ENCODE data around the gene ROR1. TPM values are rescaled to one million over a fixed set of nuclear protein-coding genes. Genes with fewer than 3 reads are reported as not detected.

ROR1 gene
- polyA plus RNA-seq, 1 of the 3 experiments (the other 2 are of a cell fraction): 4.0 TPM

GRCh38 chr1:64049900-64050540 is 276.2 kb downstream of the ROR1 start:
- ChIA-PET CTCF (no interaction called here), POLR2A (no interaction called here)
- DNase-seq: no peak
- Histone ChIP-seq H3K27me3 (ENCODE audit: insufficient read depth) (no peaks in the 10 kb centered on the region), H4K20me1 (ENCODE audit: insufficient read depth) (no peaks in the 10 kb centered on the region), H3K4me1 (ENCODE audit: control insufficient read depth in 1 of 2, insufficient read depth in 2 of 2, low read depth in 1 of 2, low read length in 1 of 2) (peaks cover 5 to 20% of the 10 kb centered on the region in 2 experiments; a peak in 2 of 4 replicates), H3K9me3 (no peaks in the 10 kb centered on the region), H3K36me3 (replicated peaks in 1 of 2; ENCODE audit: control insufficient read depth in 1 of 2, insufficient read depth in 2 of 2, low read length in 1 of 2) (peaks cover 0 to 11% of the 10 kb centered on the region in 2 experiments), H3K4me3 (ENCODE audit: low read depth in 2 of 2, low read length in 1 of 2) (no peak overlapping the region), H2AFZ (ENCODE audit: low read depth) (no peak overlapping the region), H3K9me2 (no peaks in the 10 kb centered on the region), H3K27ac (ENCODE audit: low read depth in 2 of 2, low read length in 1 of 2) (no peak overlapping the region), H3K79me2 (ENCODE audit: insufficient read depth) (no peaks in the 10 kb centered on the region), H3F3A (replicated peaks; ENCODE audit: insufficient read depth) (no peaks in the 10 kb centered on the region), H3K4me2 (no peak overlapping the region), H3K9ac (no peak overlapping the region)
- 93% methylated on average over 9 of the region's 9 CpGs for WGBS (ENCODE audit: low lambda C conversion rate)
- TF ChIP-seq GABPA (IDR thresholded peaks at IDR 0.05; ENCODE audit: low read depth) (no peak), IRF3 (IDR thresholded peaks at IDR 0.05; ENCODE audit: low read depth, low read length) (no peak), SMC3 (IDR thresholded peaks at IDR 0.05; ENCODE audit: low read depth, low read length) (no peak), TAF1 (IDR thresholded peaks at IDR 0.05; ENCODE audit: borderline replicate concordance, low read depth, low read length) (no peak), JUND (IDR thresholded peaks at IDR 0.05) (no peak), PBX3 (IDR thresholded peaks at IDR 0.05) (no peak), EZH2phosphoT487 (IDR thresholded peaks at IDR 0.05; ENCODE audit: borderline replicate concordance, low read depth) (no peak), POLR2AphosphoS5 (IDR thresholded peaks at IDR 0.05; ENCODE audit: low read depth, low read length) (no peak), RFX5 (IDR thresholded peaks at IDR 0.05; ENCODE audit: low read length) (no peak), MEF2A (IDR thresholded peaks at IDR 0.05; ENCODE audit: borderline replicate concordance, low read depth) (no peak), RAD21 (IDR thresholded peaks at IDR 0.05; ENCODE audit: low read length) (no peak), TCF12 (IDR thresholded peaks at IDR 0.05) (no peak), CHD2 (IDR thresholded peaks at IDR 0.05; ENCODE audit: low read length, partially characterized antibody) (no peak), NFIC (IDR thresholded peaks at IDR 0.05; ENCODE audit: borderline replicate concordance) (no peak), SIN3A (IDR thresholded peaks at IDR 0.05; ENCODE audit: borderline replicate concordance, low read depth, low read length) (no peak), NRF1 (IDR thresholded peaks at IDR 0.05; ENCODE audit: low read depth, low read length) (no peak)
- TF ChIP-seq, protein P1, sequence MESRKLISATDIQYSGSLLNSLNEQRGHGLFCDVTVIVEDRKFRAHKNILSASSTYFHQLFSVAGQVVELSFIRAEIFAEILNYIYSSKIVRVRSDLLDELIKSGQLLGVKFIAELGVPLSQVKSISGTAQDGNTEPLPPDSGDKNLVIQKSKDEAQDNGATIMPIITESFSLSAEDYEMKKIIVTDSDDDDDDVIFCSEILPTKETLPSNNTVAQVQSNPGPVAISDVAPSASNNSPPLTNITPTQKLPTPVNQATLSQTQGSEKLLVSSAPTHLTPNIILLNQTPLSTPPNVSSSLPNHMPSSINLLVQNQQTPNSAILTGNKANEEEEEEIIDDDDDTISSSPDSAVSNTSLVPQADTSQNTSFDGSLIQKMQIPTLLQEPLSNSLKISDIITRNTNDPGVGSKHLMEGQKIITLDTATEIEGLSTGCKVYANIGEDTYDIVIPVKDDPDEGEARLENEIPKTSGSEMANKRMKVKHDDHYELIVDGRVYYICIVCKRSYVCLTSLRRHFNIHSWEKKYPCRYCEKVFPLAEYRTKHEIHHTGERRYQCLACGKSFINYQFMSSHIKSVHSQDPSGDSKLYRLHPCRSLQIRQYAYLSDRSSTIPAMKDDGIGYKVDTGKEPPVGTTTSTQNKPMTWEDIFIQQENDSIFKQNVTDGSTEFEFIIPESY (IDR thresholded peaks at IDR 0.05; ENCODE audit: borderline replicate concordance, low read depth): no peak
- TF ChIP-seq, protein P2, sequence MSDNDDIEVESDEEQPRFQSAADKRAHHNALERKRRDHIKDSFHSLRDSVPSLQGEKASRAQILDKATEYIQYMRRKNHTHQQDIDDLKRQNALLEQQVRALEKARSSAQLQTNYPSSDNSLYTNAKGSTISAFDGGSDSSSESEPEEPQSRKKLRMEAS (IDR thresholded peaks at IDR 0.05; ENCODE audit: low read depth): no peak
- TF ChIP-seq, protein P3, sequence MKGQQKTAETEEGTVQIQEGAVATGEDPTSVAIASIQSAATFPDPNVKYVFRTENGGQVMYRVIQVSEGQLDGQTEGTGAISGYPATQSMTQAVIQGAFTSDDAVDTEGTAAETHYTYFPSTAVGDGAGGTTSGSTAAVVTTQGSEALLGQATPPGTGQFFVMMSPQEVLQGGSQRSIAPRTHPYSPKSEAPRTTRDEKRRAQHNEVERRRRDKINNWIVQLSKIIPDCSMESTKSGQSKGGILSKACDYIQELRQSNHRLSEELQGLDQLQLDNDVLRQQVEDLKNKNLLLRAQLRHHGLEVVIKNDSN (IDR thresholded peaks at IDR 0.05; ENCODE audit: borderline replicate concordance, low read depth): no peak
